Ishikawa (cell line): ENCODE data around the gene CXXC5.

Source experiments
- CEBPB ChIP-seq: IDR thresholded peaks from 2 replicates; pipeline ENCODE4 v1.6.1; 2012
- CREB1 ChIP-seq: IDR thresholded peaks from 2 replicates; pipeline ENCODE4 v1.6.1; 2012; ENCODE audit warnings: low read depth
- EGR1 ChIP-seq: IDR thresholded peaks from 2 replicates; pipeline ENCODE4 v1.6.1; 2012
- EP300 ChIP-seq: IDR thresholded peaks from 2 replicates; pipeline ENCODE4 v1.6.1; 2012; ENCODE audit warnings: borderline replicate concordance
- FOXM1 ChIP-seq: IDR thresholded peaks from 2 replicates; pipeline ENCODE4 v1.6.1; 2012; ENCODE audit warnings: low read depth, borderline replicate concordance
- NFIC ChIP-seq: IDR thresholded peaks from 2 replicates; pipeline ENCODE4 v1.6.1; 2012
- RAD21 ChIP-seq: IDR thresholded peaks from 2 replicates; pipeline ENCODE4 v1.6.1; 2012; ENCODE audit warnings: low read depth
- TAF1 ChIP-seq: IDR thresholded peaks from 2 replicates; pipeline ENCODE4 v1.6.1; 2012; ENCODE audit warnings: low read depth, mild to moderate bottlenecking
- TCF12 ChIP-seq: IDR thresholded peaks from 2 replicates; pipeline ENCODE4 v1.6.1; 2012; ENCODE audit warnings: low read depth
- TEAD4 ChIP-seq: IDR thresholded peaks from 2 replicates; pipeline ENCODE4 v1.6.1; 2012
- USF1 ChIP-seq: IDR thresholded peaks from 2 replicates; pipeline ENCODE4 v1.6.1; 2012
- YY1 ChIP-seq: IDR thresholded peaks from 2 replicates; pipeline ENCODE4 v1.6.1; 2012; ENCODE audit warnings: low read depth
- ZBTB7A ChIP-seq: IDR thresholded peaks from 2 replicates; pipeline ENCODE4 v1.6.1; 2012; ENCODE audit warnings: low read depth
- TF ChIP-seq, protein P1 (sequence below): IDR thresholded peaks from 2 replicates; pipeline ENCODE4 v1.6.1; 2012
- TF ChIP-seq, protein P2 (sequence below): IDR thresholded peaks from 2 replicates; pipeline ENCODE4 v1.6.1; 2012; ENCODE audit warnings: low read depth, mild to moderate bottlenecking

CXXC5 gene

DNA sequence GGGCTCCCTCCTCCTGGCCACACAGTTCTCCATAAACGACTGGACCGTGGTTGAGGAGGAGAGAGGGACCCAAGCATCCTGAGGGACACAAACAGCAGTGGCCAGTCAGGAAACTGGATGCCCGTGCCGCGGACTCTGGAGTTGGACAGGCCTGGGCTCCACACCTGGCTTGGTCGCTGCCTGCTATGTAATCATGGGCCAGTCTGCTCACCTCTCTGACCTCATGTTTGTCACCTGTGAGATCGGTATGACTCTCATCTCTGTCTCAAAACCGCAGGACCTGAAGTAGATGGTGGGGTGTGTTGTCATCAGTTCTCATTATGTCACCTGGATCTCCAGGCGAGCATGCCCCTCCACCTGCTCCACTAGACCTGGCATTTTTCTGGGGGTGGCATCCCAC, 14.5 kb downstream of the CXXC5 start:
- TF ChIP-seq USF1: no peak
- no peak for TF ChIP-seq CEBPB
- no peak for TF ChIP-seq CREB1
- no peak for TF ChIP-seq TEAD4
- no peak for TF ChIP-seq EP300
- TF ChIP-seq FOXM1: no peak
- no peak for TF ChIP-seq YY1
- TF ChIP-seq EGR1: no peak
- TF ChIP-seq, protein P1, sequence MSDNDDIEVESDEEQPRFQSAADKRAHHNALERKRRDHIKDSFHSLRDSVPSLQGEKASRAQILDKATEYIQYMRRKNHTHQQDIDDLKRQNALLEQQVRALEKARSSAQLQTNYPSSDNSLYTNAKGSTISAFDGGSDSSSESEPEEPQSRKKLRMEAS: no peak; the same call in 1 of the 2 replicates
- TF ChIP-seq ZBTB7A: no peak
- TF ChIP-seq TCF12: no peak
- no peak for TF ChIP-seq NFIC
- no peak for TF ChIP-seq RAD21

DNA sequence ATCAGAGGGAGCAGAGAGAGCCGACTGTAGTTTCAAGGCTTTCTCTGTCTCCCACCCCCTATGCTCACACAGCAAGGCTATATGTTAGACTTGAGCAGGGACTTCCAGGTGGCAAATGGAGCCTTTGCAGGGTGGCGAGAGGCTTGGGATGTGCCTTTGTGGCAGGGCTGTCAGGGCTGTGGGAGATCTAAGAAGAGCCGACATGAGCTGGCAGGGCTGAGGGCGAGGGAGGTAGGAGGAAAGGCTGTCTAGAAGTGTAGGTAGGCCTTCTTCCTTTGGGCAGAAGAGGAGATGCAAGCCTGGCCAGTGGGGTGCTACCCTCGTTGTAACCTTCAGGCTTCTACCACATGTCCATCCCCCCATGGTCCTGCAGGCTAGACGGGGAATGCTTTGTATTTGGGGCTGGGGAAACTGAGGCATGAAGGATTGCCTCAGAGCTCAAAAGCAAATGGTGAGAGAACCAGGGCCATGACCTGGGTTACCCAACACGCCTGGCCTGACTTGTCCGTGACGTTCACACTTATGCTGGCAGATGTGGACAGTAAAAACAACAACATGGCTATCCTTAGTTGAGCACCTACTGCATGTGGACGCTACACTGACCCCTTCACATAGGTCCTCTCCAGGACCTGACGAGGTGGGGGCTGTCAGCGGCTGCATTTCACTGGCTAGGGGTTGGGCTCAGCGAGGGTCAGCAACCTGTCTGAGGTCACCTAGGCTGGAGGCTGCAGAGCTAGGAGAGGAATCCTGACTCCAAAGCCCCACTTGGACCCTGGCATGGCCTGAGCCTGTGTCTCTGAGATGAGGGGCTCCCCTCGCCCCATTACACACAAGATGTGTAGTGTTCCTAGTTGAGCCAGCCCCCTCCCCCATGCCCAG, 15.3 kb downstream of the CXXC5 start:
- TF ChIP-seq YY1: no peak
- TF ChIP-seq, protein P1: no peak
- TF ChIP-seq, protein P2, sequence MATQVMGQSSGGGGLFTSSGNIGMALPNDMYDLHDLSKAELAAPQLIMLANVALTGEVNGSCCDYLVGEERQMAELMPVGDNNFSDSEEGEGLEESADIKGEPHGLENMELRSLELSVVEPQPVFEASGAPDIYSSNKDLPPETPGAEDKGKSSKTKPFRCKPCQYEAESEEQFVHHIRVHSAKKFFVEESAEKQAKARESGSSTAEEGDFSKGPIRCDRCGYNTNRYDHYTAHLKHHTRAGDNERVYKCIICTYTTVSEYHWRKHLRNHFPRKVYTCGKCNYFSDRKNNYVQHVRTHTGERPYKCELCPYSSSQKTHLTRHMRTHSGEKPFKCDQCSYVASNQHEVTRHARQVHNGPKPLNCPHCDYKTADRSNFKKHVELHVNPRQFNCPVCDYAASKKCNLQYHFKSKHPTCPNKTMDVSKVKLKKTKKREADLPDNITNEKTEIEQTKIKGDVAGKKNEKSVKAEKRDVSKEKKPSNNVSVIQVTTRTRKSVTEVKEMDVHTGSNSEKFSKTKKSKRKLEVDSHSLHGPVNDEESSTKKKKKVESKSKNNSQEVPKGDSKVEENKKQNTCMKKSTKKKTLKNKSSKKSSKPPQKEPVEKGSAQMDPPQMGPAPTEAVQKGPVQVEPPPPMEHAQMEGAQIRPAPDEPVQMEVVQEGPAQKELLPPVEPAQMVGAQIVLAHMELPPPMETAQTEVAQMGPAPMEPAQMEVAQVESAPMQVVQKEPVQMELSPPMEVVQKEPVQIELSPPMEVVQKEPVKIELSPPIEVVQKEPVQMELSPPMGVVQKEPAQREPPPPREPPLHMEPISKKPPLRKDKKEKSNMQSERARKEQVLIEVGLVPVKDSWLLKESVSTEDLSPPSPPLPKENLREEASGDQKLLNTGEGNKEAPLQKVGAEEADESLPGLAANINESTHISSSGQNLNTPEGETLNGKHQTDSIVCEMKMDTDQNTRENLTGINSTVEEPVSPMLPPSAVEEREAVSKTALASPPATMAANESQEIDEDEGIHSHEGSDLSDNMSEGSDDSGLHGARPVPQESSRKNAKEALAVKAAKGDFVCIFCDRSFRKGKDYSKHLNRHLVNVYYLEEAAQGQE: no peak
- TF ChIP-seq ZBTB7A: no peak
- TF ChIP-seq EP300: no peak
- no peak for TF ChIP-seq TEAD4
- TF ChIP-seq TCF12: no peak
- no peak for TF ChIP-seq EGR1
- TF ChIP-seq CREB1: no peak
- TF ChIP-seq USF1: no peak
- no peak for TF ChIP-seq NFIC
- no peak for TF ChIP-seq TAF1
- no peak for TF ChIP-seq FOXM1
- TF ChIP-seq CEBPB: no peak
- no peak for TF ChIP-seq RAD21

DNA sequence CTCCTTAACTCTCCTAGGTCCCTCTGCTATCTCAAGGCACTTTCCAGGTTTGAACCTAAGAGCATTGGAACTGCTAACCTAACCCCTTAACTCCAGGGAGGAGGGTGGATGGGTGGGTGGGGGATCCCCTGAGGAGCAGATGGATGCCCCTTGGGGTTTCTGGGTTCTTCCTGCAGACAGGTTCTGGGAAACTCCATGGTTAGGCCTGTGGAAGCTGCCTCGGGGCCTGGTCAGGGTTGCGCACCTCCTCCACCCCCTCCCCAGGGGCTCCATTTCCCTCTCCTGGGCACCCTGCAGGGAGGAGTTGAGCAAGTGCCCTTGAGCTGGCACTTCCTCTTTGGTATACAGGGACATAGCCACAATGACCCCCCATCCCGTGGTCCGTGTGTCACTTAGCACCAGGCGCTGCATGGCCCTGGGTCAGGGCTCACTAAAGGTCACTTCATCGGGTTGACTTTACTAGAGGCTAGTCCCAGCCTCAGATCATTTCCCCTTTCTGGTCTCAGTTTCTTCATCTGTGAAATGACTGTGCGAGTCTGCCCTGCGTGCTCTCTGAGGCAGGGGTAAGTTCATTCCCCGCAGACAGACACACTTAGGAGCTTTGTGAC, 16.0 kb downstream of the CXXC5 start:
- TF ChIP-seq CREB1 (no peak), TCF12 (peak; percentile 54; the same call in 1 of the 2 replicates), NFIC (no peak), TAF1 (no peak), ZBTB7A (peak; percentile 45; the same call in 1 of the 2 replicates), EGR1 (no peak), FOXM1 (no peak), USF1 (no peak), TEAD4 (0 out of 2 replicates have a peak, but pooled peaks have one; percentile 19), EP300 (peak; percentile 49; the same call in 1 of the 2 replicates), YY1 (no peak), CEBPB (peak; percentile 89), RAD21 (no peak)
- TF ChIP-seq, protein P2: no peak
- TF ChIP-seq, protein P1: no peak

DNA sequence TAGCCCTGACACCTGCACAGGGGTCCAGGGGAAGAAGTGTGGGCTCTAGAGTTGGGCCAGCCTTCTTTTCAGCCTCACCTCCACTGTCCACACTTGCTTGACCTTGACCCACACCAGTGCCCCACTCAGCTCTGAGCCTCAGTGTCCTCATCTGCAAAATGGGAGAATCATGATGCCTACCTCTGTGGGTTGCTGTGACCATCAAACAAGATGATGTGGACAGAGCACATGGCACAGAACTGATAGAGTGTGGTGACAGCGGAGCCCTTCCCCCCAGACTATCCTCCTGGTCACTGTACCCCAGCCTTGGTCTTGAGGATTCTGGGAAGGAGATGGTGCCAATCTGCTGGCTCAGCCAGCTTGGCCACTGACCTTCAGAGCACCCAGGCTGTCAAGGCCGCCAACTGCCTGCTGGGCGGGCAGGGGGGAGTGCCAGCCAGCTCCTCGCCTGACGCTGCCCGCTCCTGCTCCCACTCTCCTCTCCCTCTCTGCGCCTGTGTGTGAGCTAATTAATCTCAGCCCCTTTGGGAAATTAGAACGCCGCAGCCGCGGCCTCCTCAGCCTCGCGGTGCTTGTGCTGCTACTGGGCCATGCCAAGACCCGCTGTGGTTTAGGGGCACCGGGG, 16.7 kb downstream of the CXXC5 start:
- TF ChIP-seq RAD21 (no peak), TAF1 (no peak), NFIC (no peak)
- TF ChIP-seq, protein P1: peak; percentile 40; the same call in 1 of the 2 replicates
- TF ChIP-seq, protein P2: no peak
